Heart left ventricle (tissue), 16 donors: ENCODE data around the gene SH3BP5. TPM values are rescaled to one million over a fixed set of nuclear protein-coding genes. Genes with fewer than 3 reads are reported as not detected.
A peak's percentile ranks its signal among the peaks of the same experiment; 100 is the strongest.

Experiments
- ATAC-seq, 4 donors: fragments of 200-7000 bp; cut with Tn5 transposase; one replicate each; pipeline ENCODE4 v1.9.1; 2020 to 2022; ENCODE audit warnings: moderate library complexity in 4 of 4, mild to moderate bottlenecking in 3 of 4, moderate number of reproducible peaks in 1 of 4
- DNase-seq, 5 donors: peaks; one replicate each; pipeline ENCODE4 v3.0.0-alpha.2; 2020
- H3K27ac ChIP-seq, 12 donors: fragments of 200-600 bp; sonication (generic) in 4 of 12; one replicate each; pipeline versions ENCODE4 v1.5.0 to v1.8.0; 2016 to 2022; ENCODE audit warnings: mild to moderate bottlenecking in 2 of 12
- H3K27me3 ChIP-seq, 9 donors: fragments of 200-600 bp; sonication (generic) in 2 of 9; one replicate each; pipeline versions ENCODE4 v1.5.1 to v1.8.0; 2016 to 2022; ENCODE audit warnings: mild to moderate bottlenecking in 3 of 9
- H3K36me3 ChIP-seq, 9 donors: fragments of 200-600 bp; sonication (generic) in 2 of 9; one replicate each; pipeline versions ENCODE4 v1.5.0 to v1.8.0; 2018 to 2022; ENCODE audit warnings: mild to moderate bottlenecking in 2 of 9
- H3K4me1 ChIP-seq, 12 donors: fragments of 200-600 bp; sonication (generic) in 4 of 12; one replicate each; pipeline versions ENCODE4 v1.5.0 to v1.8.0; 2016 to 2022; ENCODE audit warnings: mild to moderate bottlenecking in 3 of 12
- H3K4me3 ChIP-seq, 12 donors: fragments of 200-600 bp; sonication (generic) in 4 of 12; one replicate each; pipeline versions ENCODE4 v1.5.0 to v1.8.0; 2017 to 2022; ENCODE audit warnings: mild to moderate bottlenecking in 9 of 12, moderate library complexity in 4 of 12
- H3K9me3 ChIP-seq, 12 donors: fragments of 200-600 bp; sonication (generic) in 4 of 12; one replicate each; pipeline versions ENCODE4 v1.5.0 to v1.8.0; 2016 to 2022; ENCODE audit warnings: mild to moderate bottlenecking in 1 of 12
- CTCF ChIP-seq, 12 donors: fragments of 200-600 bp; sonication (generic) in 4 of 12; IDR thresholded peaks; one replicate each; pipeline versions ENCODE4 v1.5.0 to v1.8.0; 2018 to 2022; ENCODE audit warnings: antibody characterized with exemption in 12 of 12, mild to moderate bottlenecking in 5 of 12
- POLR2A ChIP-seq, 2 donors: fragments of 450-650 bp; IDR thresholded peaks; one replicate each; pipeline ENCODE4 v1.6.1; 2017; ENCODE audit warnings: antibody characterized with exemption in 2 of 2, mild to moderate bottlenecking in 2 of 2, moderate library complexity in 2 of 2
- WGBS, 4 donors: extraction: QIAGEN DNeasy Blood & Tissue Kit in 2 of 4; methylation state at CpG; one replicate each; pipeline versions ENCODE4 v1.1.5 to v1.1.7; 2013 to 2018; 5-methylcytosine and 5-hydroxymethylcytosine counted together
- intact Hi-C, 10 donors: fragments of 100-400 bp; cut with DNase I; formaldehyde crosslinking; loops; one replicate each; pipeline versions ENCODE4 v1.11.1 to v1.14.2; 2022
- polyA plus RNA-seq, 2 donors: library from polyadenylated mRNA; stranded (reverse); fragments of 200-250 nt; gene quantifications; one replicate each; pipeline ENCODE4 v1.2.3, GENCODE V29; 2013
- total RNA-seq, 9 donors: library from RNA; depleted of rRNA in 2 of 9; stranded (reverse); fragments of >200 nt in 2 of 9; fragmentation: NEBNext Ultra II Directional in 3 of 9; extraction: Animal tissue kit (Norgen Biotek cat#: 25700) in 3 of 9; gene quantifications; one replicate each; pipeline versions ENCODE4 v1.1.0 to v1.2.4, GENCODE V29; 2016 to 2023
- donor health status: ischemic (EF 13 %, LVEDD 7.1; RV severe dilation, severe dysfunction).
- donor health status: healthy with polysubstance abuse.
- donor health status: DM: no; HTN: yes; CAD: no.
- donor health status: DM: no; HTN: no; CAD: no.
- donor health status: ischemic (EF 25% LVEDD 6.9; RV normal size, moderate dysfunction).
- donor health status: ischemic (EF 25% LVEDD 5.7; RV mildly dilated, moderate dysfunction).
- donor health status: healthy.
- donor health status: DM: yes; HTN: yes; CAD: no.
- donor health status: ischemic (EF 35%, LVEDD 5.7; RV mildly dilated, moderate dysfunction).
- donor health status: nonischemic (EF 11% LVEDD 7.7; RV severe dilation, severe dysfunction).
- donor health status: DM: yes; HTN: yes; CAD: no.
- donor health status: PGD.
- donor health status: ischemic (EF 29% LVEDD 5.4; RV normal size, mild dysfunction).
- donor health status: nonischemic (EF 23%, LVEDD 6.1; RV moderate dilation, normal function).

SH3BP5 gene
- total and polyA plus RNA-seq, 11 donors = 4.9 to 28.6 (median 9.9) TPM

DNA sequence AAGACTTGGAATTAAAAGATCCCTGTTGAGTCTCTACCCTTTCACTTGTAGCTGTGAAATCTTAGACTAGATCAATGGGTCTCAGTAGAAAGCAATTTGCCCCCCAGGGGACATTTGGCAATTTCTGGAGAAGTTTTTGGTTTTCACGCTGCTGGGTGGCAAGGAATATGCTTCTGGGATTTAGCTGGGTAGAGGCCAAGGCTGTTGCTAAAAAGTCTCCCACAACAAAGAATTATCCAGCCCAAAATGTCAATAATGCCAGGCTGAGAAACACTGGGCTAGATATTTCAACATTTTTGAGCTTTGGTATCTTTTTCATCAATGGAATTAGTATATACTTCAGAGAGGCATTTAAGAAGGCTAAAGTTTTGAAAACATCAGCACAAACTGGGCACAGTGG is 117.6 kb downstream of the SH3BP5 start:
- DNase-seq (no peak), ATAC-seq (no peak)
- Histone ChIP-seq H3K9me3 (no peaks in the 10 kb centered on the region), H3K36me3 (peaks cover 0 to 99% (median 80%) of the 10 kb centered on the region in 9 donors), H3K27ac (no peak overlapping the region), H3K27me3 (no peaks in the 10 kb centered on the region), H3K4me1 (peaks cover 0 to 41% (median 19%) of the 10 kb centered on the region in 12 donors), H3K4me3 (no peak overlapping the region)
- TF ChIP-seq POLR2A (IDR thresholded peaks at IDR 0.05) (no peak), CTCF (IDR thresholded peaks at IDR 0.05) (no peak)
- intact Hi-C loops = loop anchor here in 1 of 10 donors (5.0 kb wide), 1 partner anchor 43 kb away; no protein-coding TSS in a partner anchor
- 81 to 95% (median 89%) methylated on average over 1 of the region's 1 CpG for WGBS, 4 donors

- TF ChIP-seq POLR2A (IDR thresholded peaks at IDR 0.05) = no peak
- TF ChIP-seq CTCF (IDR thresholded peaks at IDR 0.05) = no peak
- peaks cover 0 to 84% (median 59%) of the 10 kb centered on the region in 9 donors for H3K36me3 ChIP-seq
- no peak overlapping the region for H3K4me3 ChIP-seq
- DNase-seq = no peak
- H3K4me1 ChIP-seq = peaks cover 0 to 46% (median 29%) of the 10 kb centered on the region in 12 donors
- H3K27ac ChIP-seq = no peak overlapping the region
- no peaks in the 10 kb centered on the region for H3K27me3 ChIP-seq
- no peak for ATAC-seq
- intact Hi-C loops = no loop called here
- H3K9me3 ChIP-seq = no peaks in the 10 kb centered on the region
Measured at GRCh38 chr3:15211937-15212336, 120.4 kb downstream of the SH3BP5 start.

DNA sequence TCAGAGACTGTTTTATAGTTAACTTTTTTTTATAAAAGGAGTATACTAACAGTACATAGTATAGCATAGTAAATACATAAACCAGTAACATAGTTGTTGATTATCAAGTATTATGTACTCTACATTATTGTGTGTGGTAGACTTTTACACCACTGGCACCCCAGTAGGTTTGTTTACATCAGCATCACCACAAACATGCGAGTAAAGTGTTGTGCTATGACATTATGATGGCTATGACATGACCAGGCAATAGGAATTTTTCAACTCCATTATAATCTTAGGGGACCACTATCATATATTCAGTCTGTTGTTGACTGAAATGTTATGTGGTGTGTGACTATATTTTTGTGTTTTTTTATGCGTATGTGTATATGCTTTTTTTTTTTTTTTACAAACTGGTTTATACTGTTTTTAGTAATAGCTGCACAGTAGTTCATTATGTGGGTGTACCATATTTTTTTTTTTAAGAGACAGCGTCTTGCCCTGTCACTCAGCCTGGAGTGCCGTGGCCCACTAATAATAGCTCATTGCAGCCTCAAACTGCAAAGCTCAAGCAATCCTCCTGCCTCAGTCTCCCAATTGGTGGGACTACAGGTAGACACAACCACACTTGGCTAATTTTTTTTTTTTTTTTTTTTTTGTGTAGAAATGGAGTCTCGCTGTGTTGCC is 124.4 kb downstream of the SH3BP5 start:
- Histone ChIP-seq H3K36me3 (peaks cover 0 to 45% (median 34%) of the 10 kb centered on the region in 9 donors), H3K27ac (peak overlapping the region in 8 of 12 donors; percentile 13 to 98 (median 96)), H3K4me3 (peak overlapping the region in 9 of 12 donors; percentile 58 to 98 (median 84)), H3K9me3 (no peaks in the 10 kb centered on the region), H3K27me3 (no peaks in the 10 kb centered on the region), H3K4me1 (peaks cover 0 to 46% (median 27%) of the 10 kb centered on the region in 12 donors)
- intact Hi-C loops = loop anchor here in 8 of 10 donors (2.0 to 10.0 kb wide), 8 partner anchors 91 to 347 kb away; no protein-coding TSS in a partner anchor
- ATAC-seq (no peak), DNase-seq (no peak)
- WGBS, 4 donors = 58 to 72% (median 67%) methylated on average over 5 of the region's 5 CpGs
- TF ChIP-seq POLR2A (IDR thresholded peaks at IDR 0.05) (no peak), CTCF (IDR thresholded peaks at IDR 0.05) (no peak)

DNA sequence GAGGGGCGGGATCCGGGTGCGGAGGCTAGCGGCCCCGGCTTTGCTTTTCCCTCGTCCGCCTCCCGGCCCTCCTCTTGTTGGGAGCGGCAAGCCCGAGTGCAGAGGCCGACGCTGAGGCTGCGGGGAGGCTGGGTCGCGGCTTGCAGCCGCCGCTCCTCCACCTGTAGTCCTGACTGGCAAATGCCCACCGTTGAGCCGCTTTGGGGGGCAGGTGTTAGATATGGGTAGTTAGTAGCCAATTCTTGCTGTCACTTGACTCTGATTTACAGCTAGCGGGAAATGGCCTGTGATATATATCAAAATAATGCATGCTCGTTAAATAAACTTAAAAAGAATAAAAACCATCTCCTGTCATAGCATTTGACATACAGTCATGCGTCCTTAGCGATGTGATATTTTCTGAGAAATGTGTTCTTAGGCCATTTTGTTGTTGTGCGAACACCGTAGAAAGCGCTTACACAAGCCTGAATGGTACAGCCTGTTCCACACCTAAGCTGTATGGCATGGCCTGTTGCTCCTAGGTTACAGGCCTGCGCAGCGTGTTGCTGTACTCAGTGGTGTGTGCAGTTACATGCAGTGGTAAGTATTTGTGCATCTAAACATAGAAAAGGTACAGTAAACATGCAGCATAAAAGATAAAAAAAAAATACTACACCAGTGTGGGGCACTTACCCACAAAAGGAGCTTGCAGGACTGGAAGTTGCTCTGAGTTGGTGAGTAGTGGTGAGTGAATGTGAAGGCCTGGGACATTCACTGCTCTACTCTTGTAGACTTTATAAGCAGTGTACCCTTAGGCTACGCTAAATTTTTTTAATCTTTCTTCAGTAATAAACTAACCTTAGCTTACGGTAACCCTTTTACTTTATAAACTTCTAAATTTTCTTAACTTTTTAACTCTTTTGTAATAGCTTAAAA is 125.5 kb downstream of the SH3BP5 start:
- H3K4me1 ChIP-seq = peaks cover 0 to 46% (median 27%) of the 10 kb centered on the region in 12 donors
- DNase-seq (peak in 3 of 5 donors; percentile 22 to 37 (median 36)), ATAC-seq (peak; percentile 45 to 73 (median 66))
- peak overlapping the region; percentile 58 to 98 (median 84) for H3K4me3 ChIP-seq
- H3K36me3 ChIP-seq = peaks cover 0 to 34% (median 24%) of the 10 kb centered on the region in 9 donors
- no peaks in the 10 kb centered on the region for H3K9me3 ChIP-seq
- no peak for TF ChIP-seq POLR2A (IDR thresholded peaks at IDR 0.05)
- TF ChIP-seq CTCF (IDR thresholded peaks at IDR 0.05) = no peak
- intact Hi-C loops = loop anchor here in 8 of 10 donors (2.0 to 10.0 kb wide), 8 partner anchors 90 to 348 kb away; no protein-coding TSS in a partner anchor
- H3K27me3 ChIP-seq = no peaks in the 10 kb centered on the region
- 3 to 5% (median 4%) methylated on average over 18 to 30 of the region's 30 CpGs for WGBS, 4 donors
- H3K27ac ChIP-seq = peak overlapping the region; percentile 90 to 98 (median 96)
